Ascending aorta (tissue), 2 donors: Measurements from ENCODE around the gene FAM81A. TPM values are rescaled to one million over a fixed set of nuclear protein-coding genes. Genes with fewer than 3 reads are reported as not detected.

Source experiments
- DNase-seq, 2 donors: peaks; one replicate each; pipeline ENCODE4 v3.0.0-alpha.2; 2019; ENCODE audit warnings: low spot score in 2 of 2
- H3K27ac ChIP-seq, 2 donors: fragments of 200-600 bp; sonication (generic); one replicate each; pipeline ENCODE4 v1.5.1; 2016 to 2017; ENCODE audit warnings: mild to moderate bottlenecking in 1 of 2
- H3K27me3 ChIP-seq: fragments of 200-600 bp; sonication (generic); one replicate; pipeline ENCODE4 v1.5.1; 2017
- H3K36me3 ChIP-seq, 2 donors: fragments of 200-600 bp; sonication (generic); one replicate each; pipeline ENCODE4 v1.5.1; 2016
- H3K4me1 ChIP-seq, 2 donors: fragments of 200-600 bp; sonication (generic); one replicate each; pipeline ENCODE4 v1.5.1; 2016 to 2017; ENCODE audit warnings: mild to moderate bottlenecking in 1 of 2
- H3K4me3 ChIP-seq, 2 donors: fragments of 200-600 bp; sonication (generic); one replicate each; pipeline ENCODE4 v1.5.1; 2016 to 2017; ENCODE audit warnings: mild to moderate bottlenecking in 1 of 2
- H3K9me3 ChIP-seq, 2 donors: fragments of 200-600 bp; sonication (generic); one replicate each; pipeline ENCODE4 v1.5.1; 2016
- intact Hi-C: fragments of 100-400 bp; cut with DNase I; formaldehyde crosslinking; loops from one replicate; pipeline ENCODE4 v1.15.1; 2023
- total RNA-seq: library from RNA; depleted of rRNA; stranded (reverse); fragments of >200 nt; gene quantifications from one replicate; pipeline ENCODE4 v1.1.0, GENCODE V29; 2016
- TF ChIP-seq, protein P1 (sequence below), 3 experiments: fragments of 200-600 bp in 2 of 3; fragments of 450-650 bp in 1 of 3; sonication (generic) in 2 of 3; IDR thresholded peaks; one replicate each; pipeline ENCODE4 v1.5.1; 2016 to 2019; ENCODE audit warnings: antibody characterized with exemption in 3 of 3, mild to moderate bottlenecking in 1 of 3, moderate library complexity in 1 of 3

The FAM81A gene
- total RNA-seq, 1 donor from 2014 or later, result not detected

DNA sequence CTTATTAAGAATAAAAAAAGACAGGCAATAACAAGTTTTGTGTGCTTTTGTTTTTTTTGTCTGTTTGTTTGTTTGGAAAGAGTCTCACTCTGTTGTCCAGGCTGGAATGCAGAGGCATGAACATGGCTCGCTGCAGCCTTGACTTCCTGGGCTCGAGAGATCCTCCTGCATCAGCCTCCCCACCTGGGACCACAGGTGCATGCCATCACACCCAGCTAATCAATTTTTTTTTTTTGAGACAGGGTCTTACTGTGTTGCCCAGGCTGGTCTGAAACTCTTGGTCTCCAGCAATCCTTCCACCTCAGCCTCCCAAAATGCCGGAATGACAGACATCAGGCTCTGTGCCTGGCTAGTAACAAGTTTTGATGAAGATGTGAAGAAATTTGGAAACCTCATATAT lies 100.5 kb downstream of the FAM81A start:
- no peak for DNase-seq
- Histone ChIP-seq H3K36me3 (no peaks in the 10 kb centered on the region), H3K4me3 (no peak overlapping the region), H3K4me1 (no peaks in the 10 kb centered on the region), H3K27ac (no peak overlapping the region), H3K27me3 (no peaks in the 10 kb centered on the region), H3K9me3 (no peaks in the 10 kb centered on the region)
- intact Hi-C loops, result no loop called here
- TF ChIP-seq, protein P1, sequence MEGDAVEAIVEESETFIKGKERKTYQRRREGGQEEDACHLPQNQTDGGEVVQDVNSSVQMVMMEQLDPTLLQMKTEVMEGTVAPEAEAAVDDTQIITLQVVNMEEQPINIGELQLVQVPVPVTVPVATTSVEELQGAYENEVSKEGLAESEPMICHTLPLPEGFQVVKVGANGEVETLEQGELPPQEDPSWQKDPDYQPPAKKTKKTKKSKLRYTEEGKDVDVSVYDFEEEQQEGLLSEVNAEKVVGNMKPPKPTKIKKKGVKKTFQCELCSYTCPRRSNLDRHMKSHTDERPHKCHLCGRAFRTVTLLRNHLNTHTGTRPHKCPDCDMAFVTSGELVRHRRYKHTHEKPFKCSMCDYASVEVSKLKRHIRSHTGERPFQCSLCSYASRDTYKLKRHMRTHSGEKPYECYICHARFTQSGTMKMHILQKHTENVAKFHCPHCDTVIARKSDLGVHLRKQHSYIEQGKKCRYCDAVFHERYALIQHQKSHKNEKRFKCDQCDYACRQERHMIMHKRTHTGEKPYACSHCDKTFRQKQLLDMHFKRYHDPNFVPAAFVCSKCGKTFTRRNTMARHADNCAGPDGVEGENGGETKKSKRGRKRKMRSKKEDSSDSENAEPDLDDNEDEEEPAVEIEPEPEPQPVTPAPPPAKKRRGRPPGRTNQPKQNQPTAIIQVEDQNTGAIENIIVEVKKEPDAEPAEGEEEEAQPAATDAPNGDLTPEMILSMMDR (IDR thresholded peaks at IDR 0.05), result no peak

DNA sequence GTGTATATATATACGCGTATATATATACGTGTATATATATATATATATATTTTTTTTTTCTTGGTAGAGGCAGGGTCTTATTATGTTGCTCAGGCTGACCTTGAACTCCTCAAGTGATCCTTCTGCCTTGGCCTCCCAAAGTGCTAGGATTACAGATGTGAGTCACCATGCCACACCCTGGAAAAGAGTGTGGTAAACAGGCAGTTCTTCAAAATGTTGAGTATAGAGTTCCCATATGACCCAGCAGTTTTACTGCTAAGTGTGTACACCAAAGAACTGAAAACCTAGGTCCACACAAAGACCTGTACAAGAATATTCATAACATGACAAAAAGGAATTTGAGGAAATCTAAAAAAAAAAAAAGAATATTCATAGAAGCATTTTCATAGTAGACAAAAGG lies 101.8 kb downstream of the FAM81A start:
- no peak for DNase-seq
- TF ChIP-seq, protein P1 (IDR thresholded peaks at IDR 0.05), result no peak
- Histone ChIP-seq H3K9me3 (no peaks in the 10 kb centered on the region), H3K36me3 (no peaks in the 10 kb centered on the region), H3K4me1 (no peaks in the 10 kb centered on the region), H3K27ac (no peak overlapping the region), H3K4me3 (no peak overlapping the region), H3K27me3 (no peaks in the 10 kb centered on the region)
- intact Hi-C loops, result no loop called here

DNA sequence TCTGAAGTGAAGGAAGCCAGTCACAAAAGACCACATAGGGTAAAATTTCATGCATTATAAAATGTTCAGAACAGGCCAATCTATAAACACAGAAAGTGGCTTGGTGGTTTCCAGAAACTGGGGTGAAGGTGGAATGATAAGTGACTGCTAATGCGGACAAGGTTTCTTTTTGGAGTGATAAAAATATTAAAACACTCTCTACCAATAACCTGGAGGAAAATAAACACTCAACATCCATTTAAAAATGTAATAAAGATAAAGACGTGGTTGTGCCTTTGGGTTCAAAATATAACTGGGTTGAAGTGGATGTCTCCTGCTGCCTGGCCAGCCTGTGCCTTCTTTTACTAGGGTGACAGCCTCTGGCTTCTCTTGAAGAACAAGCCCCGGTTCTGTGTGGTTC lies 102.7 kb downstream of the FAM81A start:
- Histone ChIP-seq H3K4me1 (no peaks in the 10 kb centered on the region), H3K36me3 (no peaks in the 10 kb centered on the region), H3K4me3 (no peak overlapping the region), H3K27me3 (no peaks in the 10 kb centered on the region), H3K27ac (no peak overlapping the region), H3K9me3 (no peaks in the 10 kb centered on the region)
- no peak for DNase-seq
- TF ChIP-seq, protein P1 (IDR thresholded peaks at IDR 0.05), result no peak
- intact Hi-C loops, result no loop called here

DNA sequence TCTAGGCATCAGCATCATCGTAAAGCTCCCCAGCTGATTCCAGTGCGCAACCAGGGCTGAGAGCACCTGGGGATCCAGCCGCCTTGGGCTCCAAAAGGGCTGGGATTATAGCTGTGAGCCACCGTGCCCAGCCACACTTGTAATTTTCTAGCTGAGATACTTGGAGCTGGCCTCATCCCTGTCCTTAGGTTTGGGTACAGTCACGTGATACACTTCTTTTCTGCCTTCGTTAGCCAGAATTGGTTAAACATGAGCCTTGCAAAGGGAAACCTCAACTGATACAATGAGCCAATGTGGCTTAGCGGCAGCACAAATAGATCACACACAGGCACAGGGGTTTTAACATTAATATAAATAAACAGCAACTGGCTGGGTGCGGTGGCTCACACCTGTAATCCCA lies 103.8 kb downstream of the FAM81A start:
- TF ChIP-seq, protein P1 (IDR thresholded peaks at IDR 0.05), result no peak
- Histone ChIP-seq H3K9me3 (no peaks in the 10 kb centered on the region), H3K36me3 (no peaks in the 10 kb centered on the region), H3K27ac (no peak overlapping the region), H3K27me3 (no peaks in the 10 kb centered on the region), H3K4me3 (no peak overlapping the region), H3K4me1 (no peaks in the 10 kb centered on the region)
- intact Hi-C loops, result no loop called here
- DNase-seq, result no peak

DNA sequence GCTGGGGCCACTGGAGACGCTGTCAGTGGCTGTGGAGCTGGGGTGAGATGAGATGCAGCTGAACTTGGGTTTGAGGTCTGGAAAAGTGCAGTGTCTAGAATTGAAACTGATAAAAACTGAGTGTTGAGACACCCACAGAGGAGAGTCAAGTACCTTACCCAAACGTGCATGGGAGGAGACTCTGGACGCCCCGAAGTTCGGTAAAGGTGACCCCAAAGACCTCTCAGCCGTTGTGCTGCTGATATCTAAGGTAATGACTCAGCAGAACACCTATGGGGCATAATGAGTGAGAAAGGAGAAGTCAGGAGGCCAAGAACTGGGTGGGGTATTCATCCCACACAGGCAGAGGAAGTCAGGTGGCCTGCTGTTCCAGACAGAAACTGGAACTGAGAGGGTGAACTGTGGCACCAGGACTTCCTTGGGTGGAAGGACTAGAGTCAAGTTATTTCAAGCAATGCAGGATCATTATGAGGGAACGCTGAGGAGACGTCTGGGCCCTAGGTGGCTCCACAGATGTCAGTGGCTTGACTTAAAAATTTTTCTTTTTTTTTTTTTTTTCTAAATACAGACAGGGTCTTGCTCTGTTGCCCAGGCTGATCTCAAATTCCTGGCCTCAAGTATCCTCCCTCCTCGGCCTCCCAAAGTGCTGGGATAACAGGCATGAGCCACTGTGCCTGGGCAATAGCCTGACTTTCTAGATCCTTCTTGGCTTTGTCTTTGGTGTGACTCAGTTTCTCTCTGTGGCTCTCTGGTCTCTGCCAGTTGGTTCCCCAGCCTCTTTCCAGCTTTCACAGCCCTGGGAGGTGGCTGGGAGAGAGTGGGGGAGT lies 105.9 kb downstream of the FAM81A start:
- no peaks in the 10 kb centered on the region for H3K36me3 ChIP-seq
- intact Hi-C loops, result no loop called here
- no peak overlapping the region for H3K4me3 ChIP-seq
- no peak overlapping the region for H3K27ac ChIP-seq
- no peaks in the 10 kb centered on the region for H3K27me3 ChIP-seq
- TF ChIP-seq, protein P1 (IDR thresholded peaks at IDR 0.05), result no peak
- no peaks in the 10 kb centered on the region for H3K9me3 ChIP-seq
- DNase-seq, result no peak
- no peaks in the 10 kb centered on the region for H3K4me1 ChIP-seq
